Activated T-helper 1 cell treated with anti-CD3 and anti-CD28 coated beads, Interleukin-2, amount 50 U/mL, for 16 hours (primary cell): ENCODE measurements around the gene IFRD1.

Experiments used
- DNase-seq, 2 donors: peaks; one replicate each; pipeline ENCODE4 v3.0.0-alpha.2; 2020; ENCODE audit warnings: low read depth in 1 of 2, low spot score in 1 of 2

Gene IFRD1

DNA sequence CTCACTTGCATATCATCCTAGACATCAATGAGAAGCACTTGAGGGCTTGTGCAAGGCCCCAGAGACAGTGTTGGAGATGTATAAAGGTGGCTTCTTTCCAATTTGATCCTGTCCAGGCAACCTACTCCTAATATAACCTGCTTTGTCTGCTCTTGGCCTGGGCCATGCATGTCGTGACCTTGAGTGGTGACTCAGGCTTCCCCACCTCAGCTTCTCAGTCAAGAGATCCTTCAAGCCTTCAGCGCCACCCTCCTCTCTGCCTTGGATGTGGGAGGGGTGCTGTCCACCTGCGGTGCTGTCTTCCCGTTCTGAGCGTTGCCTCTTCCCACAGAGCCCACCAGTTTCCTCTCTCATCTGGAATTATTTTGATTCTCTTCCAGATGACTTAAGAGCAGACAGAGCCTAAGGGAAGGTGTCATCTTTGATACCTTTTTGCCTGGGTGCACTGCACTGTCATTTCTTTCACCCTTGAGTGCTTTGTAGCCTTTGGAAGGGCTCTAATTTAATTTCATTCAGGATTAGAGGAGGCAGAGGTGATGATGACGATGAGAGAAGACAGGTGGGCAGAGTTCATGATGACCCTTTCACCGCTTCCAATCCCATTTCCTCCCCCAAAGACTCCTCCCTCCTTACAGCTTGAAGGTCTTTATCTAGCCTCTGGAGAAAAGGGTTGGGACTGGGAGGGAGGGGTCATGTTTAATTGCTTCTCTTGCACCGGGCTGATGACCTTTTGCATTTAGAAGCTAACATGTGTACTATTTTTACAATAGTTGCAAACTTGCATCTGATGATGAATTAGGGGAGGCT, 37.4 kb downstream of the IFRD1 start:
- DNase-seq: no peak

DNA sequence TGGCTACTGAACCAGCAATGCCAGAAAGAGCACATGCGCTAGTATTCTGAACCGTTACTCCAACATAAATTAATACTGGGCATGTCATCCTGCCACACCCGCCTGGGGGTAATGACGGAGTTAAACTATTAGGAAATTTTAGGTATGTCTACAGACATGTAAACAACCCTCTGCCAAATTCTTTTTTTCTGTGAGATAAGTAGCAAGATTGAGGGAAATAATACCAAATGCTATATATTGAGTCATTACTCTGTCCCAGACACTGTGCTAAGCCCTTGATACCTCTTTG, 37.9 kb downstream of the IFRD1 start:
- DNase-seq: no peak

DNA sequence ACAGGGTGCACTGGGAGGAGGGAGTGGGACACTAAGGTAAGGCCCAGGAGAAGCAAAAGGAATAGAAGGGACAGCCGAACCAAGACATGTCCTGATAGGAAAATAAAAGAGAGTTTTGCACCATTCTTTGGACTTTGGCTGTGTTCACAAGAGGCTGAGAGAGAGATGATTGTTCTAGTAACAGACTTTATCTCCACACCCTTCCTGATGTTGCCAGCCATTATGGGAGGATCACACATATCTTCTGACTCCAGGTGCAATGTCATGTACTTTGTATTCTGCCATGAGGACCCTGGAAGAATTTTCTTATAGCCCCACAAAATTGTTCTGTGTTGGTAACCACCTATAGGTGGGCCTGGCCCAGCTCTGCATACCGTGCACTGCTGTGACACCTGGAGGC, 41.9 kb downstream of the IFRD1 start:
- DNase-seq: no peak

DNA sequence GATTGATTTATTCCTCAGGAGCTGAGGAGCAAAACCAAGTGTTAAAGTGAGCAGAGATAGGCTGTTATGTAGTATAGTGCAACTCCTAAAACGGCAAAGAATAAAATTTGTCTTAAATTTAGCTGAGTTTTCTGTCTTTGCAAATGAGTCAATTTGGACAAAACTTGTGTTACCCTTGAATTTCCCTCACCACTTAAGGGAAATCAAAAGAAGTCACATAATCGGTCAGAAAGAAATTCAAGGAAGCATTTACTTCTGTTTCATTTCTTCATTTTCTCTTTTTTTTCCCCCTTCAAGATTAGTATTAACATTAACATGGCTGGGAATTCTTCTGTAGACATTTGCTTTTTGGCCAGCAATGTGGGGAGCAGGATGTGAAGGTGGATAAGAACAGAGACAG, 44.4 kb downstream of the IFRD1 start:
- no peak for DNase-seq

DNA sequence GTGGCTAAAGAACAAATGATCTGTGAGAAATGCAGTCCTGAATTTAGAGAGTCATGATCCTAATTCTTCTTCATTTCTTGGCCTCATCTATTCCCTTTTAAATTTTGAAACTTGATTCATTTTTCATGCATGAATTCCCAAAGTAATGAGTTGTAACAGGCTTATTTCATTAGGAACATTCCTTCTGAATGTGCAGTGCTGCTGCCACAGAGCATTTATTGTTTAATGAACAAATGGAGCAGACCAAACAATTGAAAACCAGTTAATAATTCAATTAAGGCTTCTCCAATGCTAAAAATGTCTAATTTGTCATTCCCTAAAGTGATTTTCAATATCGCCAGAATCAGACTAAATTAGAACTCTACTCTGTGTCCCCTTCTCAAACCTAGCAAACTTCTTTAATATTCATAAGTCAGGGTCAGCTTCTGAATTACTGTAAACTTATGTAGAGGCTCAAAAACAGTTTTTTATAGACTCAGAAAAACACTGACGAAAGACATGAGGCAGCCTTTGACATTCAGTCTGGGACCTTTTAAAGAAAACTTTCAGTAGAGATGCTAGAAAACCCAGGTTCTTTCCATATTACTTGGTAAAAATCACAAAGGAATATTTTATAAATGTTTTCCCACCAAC, 45.0 kb downstream of the IFRD1 start:
- no peak for DNase-seq

DNA sequence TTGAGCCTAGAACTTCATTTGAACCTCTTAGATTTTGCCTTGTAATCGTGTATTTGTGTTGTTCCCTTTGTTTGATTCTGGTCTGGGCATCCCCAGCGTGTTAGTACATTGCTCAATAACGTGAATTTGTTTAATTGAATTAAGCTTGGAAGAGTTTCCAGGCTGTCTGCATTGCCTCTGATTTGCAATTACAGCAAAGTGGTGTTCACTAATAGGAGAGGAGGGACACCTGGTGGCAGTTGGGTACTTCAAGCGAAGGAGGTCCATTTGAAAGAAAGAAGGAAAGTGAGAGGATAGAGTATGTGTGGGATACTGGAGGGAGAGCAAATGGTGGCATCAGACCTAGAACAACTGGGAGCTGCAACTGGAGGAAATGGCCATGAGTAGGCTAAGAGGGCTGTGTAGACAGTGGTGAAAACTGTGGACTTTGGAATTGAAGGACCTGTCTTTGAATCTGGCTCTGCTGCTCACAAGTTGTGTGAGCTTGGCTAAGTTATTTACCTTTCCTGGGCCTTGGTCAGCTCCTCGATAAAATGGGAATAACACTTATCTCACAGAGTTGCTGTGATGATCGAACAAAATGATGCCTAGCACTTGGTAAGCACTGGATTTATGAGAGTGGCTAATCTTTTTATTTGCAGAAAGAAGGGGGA, 45.7 kb downstream of the IFRD1 start:
- DNase-seq: no peak

DNA sequence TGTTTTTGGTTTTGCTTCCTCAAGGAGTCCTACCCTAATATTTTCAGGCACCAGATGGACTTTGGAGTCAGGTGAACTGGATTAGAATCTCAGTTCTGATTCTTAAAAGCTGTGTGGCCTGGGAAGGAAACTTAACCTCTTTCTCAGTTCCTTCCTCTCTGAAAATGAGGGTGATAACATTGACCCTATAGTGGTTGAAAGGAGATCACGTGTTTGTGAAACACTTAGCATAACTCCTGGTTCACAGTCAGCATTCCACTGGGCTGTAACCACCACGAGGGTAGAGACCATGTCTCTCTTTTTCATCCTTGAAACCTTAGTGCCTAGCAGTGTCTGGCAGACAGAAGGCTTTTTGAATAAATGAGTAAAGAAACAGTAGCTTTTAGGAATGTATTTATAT, 47.2 kb downstream of the IFRD1 start:
- no peak for DNase-seq

DNA sequence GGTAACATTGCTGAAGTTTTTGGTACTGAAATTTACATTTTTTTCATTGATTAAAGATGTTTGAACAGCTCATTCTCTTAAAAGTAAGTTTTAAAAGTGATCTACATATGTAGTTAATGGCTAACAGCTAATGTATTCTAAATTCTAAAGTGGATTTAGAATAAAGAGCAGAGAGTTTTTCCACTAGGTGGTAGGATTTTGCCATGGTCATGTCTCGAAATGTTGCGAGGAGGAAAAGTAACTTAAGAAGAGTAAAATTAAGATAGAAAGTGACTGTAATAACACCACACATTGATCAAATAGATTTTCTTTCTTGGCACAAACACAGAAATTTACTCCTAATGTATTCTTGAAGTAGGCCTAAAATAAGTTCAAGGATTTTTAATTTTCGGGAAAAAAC, 50.4 kb downstream of the IFRD1 start:
- DNase-seq: no peak

DNA sequence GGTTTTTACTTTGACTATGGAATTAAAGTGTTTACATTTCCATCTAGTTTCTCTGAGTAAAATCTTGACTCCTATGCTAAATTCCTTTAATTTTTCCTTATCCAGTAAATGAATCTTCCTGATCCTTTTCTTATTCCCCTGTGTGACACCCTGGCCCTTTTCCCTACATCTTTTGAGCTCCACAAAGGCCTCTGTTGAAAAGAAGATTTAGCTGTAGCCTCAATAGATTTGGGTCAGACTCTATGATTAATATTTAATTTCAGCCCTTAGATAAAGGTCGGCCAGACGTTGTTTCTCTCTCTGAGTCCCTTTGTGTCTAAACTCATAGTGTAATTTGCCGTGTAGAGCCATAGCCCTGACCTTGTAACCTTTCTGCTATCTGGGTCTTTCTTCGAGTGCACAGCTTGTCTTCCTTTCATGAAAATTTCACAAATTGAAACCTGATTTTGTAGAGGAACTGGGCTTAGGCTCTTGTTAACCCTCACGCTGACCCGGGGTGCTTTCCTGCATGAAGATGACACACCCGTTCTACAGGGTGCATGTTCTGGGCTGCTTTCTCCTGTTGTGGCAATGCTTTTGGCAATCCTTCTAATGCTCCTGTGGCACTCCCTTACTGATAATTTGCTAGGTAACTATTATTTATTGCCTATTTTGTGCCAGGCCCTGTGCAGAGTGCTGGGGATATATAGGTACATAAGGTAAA, 51.7 kb downstream of the IFRD1 start:
- DNase-seq: no peak

DNA sequence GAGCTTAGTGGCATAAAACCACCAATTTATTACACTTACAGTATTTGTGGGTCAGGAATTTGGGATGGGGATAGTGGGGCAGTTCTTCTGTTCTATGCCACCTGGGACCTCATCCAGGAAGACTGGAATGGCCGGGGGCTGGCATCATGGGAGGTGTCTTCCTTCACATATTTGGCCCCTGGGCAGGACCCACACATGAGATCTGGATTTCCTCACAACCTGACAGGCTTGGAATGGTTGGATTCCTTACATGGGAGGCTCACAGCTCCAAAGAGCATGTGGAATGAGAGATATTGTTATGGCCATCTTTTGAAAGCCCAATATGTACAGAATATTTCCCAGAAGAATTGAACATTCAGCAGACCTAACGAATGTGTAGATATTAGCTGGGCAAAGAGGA, 52.4 kb downstream of the IFRD1 start:
- no peak for DNase-seq

DNA sequence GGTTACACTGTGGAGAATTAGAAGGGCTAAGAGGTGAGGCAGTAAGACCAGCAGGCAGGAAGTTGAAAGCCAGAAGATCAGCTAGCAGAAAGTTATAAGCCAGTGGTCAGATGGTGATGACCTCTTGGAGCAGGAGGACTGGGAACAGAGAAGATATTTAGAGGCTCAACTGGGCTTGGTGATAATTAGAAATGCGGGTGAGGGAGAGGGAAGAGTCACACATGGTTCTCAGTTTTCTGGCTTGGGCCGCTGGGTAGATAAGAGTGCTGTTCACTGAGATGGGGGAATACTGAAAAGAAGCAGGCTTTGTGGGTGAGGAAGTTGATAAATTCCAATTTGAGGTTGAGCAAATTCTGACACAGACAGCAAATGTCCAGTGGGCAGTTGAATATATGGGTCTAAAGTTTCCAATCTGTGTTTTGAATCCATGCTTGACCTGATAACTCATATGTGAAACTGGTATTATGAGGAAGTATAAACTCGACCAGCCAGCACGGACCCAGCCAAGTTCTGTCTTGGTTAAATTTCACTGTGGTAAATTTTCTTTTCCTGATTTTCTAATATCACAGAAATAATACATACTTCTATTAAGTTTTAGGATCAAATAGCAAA, 53.2 kb downstream of the IFRD1 start:
- DNase-seq: no peak

DNA sequence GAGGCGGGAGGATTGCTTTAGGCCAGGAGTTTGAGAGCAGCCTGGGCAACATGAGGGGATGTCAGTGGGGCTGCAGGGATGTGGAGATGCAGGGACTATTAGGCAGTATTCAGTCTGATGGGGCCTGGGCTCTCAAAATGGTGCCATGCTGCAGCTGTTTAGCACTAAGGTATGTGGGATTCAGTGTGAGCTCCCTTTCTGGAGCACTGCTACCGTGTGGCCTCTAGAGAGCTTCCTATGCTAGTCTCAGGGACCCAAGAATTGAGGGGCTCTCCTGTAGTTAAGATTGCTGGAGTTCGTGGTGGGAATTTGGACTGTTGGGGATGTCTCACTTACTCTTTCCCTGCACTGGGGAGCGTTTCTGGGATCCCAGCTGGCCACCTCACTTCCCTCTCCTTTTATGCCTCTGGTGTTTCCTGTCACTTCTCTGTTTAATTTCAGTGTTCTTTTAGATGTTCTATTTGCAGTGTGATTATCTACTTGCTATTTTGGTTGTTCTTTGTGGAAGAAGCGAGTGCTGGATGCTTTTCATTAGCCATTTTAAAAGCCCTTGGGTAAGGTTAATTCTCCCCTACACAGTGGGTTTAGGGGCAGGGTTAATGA, 53.9 kb downstream of the IFRD1 start:
- no peak for DNase-seq

DNA sequence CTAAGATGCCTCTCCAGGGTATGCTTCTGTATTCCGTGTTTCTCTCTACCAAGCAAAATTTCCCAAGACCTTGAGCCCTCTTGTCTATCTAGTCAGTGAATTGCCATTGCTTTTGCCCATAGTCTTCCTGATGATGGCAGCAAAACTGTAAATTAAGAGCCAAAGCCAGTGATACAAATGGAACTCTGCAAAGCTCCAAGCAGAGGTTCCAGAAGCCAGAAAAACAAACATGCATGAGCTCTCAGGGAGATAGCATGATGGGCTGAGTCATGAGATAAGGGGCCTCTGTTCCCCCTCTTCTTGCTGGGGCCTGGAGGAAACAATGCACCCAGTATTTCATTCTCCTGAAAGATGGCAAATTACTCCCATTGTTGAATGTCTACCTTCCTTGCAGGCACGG, 55.2 kb downstream of the IFRD1 start:
- no peak for DNase-seq

DNA sequence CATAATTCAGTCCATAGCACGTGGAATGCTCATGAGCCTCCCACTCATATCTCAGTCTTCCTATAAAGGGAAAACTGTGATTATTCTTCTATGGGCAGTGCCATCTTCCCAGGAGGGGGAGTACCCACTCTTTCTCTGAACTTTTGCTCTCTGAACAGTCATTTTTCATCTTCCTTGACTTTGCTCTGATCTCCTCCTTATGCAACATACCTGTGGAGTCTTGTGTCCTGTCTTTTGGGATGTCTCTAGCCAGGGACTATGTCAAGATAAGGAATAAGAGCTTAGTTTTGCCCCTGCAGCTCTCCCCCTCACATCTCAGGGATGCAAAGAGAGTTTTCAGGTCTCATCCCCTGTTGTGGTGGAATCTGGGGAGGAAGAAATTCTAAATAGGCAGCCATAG, 58.1 kb downstream of the IFRD1 start:
- no peak for DNase-seq

DNA sequence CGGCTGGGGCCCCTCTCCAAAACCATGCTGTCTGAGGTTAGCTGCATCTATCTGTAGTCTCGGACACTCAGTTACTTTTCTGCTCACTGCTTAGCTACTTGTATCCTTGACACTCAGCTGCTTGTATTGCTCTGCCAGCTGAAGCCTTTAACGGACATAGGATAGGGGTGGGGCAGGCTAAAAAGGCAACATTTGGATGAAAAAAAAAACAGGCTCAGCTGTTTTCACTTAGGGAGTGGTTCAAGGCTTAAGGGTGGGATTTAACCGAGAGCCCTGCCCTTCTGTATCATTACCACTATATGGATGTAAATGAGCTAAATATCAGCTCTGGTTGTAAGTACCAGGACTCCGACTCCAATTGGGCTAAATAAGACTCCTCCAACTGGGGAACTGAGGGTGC, 59.1 kb downstream of the IFRD1 start:
- no peak for DNase-seq

DNA sequence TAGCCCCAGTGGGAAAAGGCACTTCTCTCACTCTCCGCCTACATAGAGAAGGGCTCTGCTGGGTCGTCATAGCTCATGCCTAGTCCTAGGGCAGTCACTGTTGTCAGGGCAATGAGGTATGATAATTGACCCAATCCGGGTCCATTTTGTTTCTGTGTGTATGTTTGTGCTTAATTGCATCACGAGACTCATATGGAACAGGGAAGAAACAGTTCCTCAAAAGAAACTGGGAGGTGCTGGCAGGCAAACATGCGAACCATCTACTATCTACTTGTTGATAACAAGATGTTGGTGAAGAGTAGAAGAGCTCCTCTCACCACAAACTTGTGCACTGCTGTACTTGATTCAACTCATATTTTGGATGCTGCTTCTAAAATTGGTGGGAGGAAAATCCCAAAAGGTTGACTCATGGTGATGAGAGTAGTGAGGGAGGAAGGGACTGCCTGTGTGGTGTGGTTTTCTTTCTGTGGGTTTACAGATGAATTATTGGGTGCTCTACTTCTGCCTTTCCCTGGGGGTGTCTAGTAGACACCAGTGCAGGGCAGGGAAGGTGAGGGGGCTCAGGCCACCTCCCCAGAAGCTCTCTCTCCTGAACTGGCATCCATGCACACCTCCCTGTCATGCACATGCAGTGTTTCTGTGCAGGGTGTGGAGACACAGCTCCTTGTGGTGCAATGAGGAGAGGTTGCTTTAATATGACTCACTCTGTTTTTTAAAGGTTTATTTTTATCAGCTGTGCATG, 59.9 kb downstream of the IFRD1 start:
- DNase-seq: no peak

DNA sequence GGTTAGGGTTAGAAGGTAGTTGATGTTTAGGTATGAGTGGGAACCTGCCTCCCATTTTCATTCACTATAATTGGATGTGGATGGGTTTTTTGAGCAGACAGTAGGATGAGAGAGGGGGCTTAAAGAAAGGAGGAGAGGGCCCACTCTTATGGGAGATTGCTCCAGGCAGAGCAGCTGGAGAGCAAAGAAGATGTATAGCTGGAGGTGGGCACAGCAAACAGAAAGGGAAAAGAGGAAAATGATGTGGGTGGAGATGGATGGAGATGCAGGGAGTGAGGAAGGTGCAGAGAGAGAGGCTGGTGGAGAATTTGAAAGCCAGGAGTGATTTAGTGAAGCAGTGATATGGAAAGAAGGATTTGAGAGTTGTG, 60.5 kb downstream of the IFRD1 start:
- DNase-seq: no peak

DNA sequence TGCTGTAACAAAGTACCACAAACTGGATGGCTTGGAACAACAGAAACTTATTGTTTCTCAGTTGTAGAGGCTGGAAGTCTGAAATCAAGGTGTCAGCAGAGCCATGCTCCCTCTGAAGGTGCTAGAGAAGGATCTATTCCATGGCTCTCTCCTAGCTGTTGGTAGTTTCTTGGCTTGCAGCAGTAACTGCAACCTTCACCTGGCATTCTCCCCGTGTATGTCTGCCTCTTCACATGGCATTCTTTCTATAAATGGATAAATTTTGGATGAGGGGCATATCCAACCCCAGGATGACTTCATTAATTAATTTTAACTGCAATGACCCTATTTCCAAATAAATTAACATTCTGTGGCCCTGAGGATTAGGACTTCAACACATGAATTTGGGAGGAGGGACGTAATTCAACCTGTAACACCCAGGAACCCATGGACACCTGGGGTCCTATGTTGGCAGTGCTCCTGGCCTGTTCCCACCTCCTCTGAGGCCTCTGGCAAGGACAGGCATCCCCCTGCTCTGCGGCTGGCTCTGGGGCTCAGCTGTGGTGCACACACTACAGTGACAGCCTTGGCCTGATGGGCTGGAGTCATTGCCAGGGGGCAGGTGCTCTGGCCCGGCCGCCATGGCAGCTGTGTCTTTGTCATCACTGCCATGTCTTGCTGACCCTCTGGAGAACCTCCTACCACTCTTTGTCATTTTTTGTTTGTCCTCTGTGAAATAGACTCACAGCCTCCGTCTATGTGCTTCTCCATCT, 61.4 kb downstream of the IFRD1 start:
- DNase-seq: no peak

DNA sequence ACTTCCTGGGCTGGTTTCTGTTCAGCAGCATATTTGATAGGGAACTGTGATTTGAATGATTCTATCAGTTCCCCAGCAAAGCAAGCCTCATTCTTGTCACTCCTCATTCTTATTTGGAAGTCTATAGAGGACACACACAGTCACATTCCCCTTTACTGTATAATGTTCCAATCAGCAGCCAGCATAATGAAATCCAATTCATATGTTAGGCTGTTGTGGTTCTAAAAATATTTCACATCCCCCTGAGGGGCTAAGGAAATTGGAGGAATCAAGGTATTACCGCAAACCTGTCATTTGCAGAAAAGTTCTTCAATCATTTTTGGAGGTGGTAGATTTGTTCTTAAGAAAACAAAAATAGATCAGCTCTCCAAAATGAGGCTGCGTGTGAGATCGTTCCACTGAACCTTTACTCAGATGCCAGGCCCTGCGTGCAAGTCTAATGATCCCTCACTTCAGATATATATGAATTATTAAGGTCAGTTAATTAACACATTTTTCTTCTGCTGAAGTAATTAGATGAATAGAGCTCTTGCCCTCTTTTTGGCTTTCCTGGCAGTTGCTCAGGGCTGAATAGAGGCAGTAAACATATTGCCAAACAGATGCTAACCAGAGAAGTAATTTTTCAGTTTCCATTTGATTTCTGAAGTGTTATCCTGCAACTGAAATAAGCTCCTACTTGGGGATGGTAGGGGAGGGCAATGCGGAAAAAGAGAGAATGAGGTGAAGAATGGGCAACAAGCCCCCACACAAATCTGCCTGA, 62.4 kb downstream of the IFRD1 start:
- DNase-seq: no peak
